ENCODE measurements around the gene PDZRN3.

- TF ChIP-seq CTCF (IDR thresholded peaks at IDR 0.05), result no peak
- no peak for TF ChIP-seq POLR2A (IDR thresholded peaks at IDR 0.05)
- TF ChIP-seq POLR2AphosphoS5 (IDR thresholded peaks at IDR 0.05; ENCODE audit: insufficient read depth in 1 of 2, low read depth in 1 of 2), result no peak
These were observed 239.2 kb downstream of the PDZRN3 start for GRCh38 chr3:73385568-73385967.
